DOHH2 (cell line): ENCODE measurements around the gene RAN.

Experiments used
- CTCF ChIP-seq: fragments of 200-600 bp; sonication (generic); IDR thresholded peaks from one replicate; pipeline ENCODE4 v1.5.1; 2014; ENCODE audit warnings: antibody characterized with exemption, mild to moderate bottlenecking, low read depth, low read length; ENCODE audit not compliant: poor library complexity, severe bottlenecking
- EZH2phosphoT487 ChIP-seq: fragments of 200-600 bp; sonication (generic); IDR thresholded peaks from 2 replicates; pipeline ENCODE4 v1.6.1; 2017; ENCODE audit warnings: borderline replicate concordance, mild to moderate bottlenecking, antibody characterized with exemption, low read length, moderate library complexity, mixed read lengths

- no peak for TF ChIP-seq CTCF
- TF ChIP-seq EZH2phosphoT487, result no peak
Observed at GRCh38 chr12:130922511-130922953, 50.7 kb downstream of the RAN start.
